Suppressor macrophage (primary cell): Measurements from ENCODE around the gene IPO9.

Source experiments
- DNase-seq, 4 experiments: peaks; one replicate each; pipeline ENCODE4 v3.0.0-alpha.2; 2020 to 2022
- total RNA-seq, 17 experiments: gene quantifications; one replicate each; lab custom pipeline; 2026; ENCODE audit warnings: mixed read lengths in 6 of 17, inconsistent platforms in 3 of 17; lab: John Stamatoyannopoulos, UW

Gene IPO9
- total RNA-seq, result 39.4 to 105 (median 72.6) reads per million in 17 experiments

GRCh38 chr1:201828820-201829774, at the start of gene IPO9:
Gene IPO9, plus strand, starts transcription at chr1:201829157. Its CDS starts 53 bp downstream, at chr1:201829210.
- peak; percentile 96 to 99 (median 98) for DNase-seq

- DNase-seq, result no peak
Measured at GRCh38 chr1:201779351-201779880, 49.5 kb upstream of the IPO9 start.

GRCh38 chr1:201780952-201781351, 48.0 kb upstream of the IPO9 start:
- no peak for DNase-seq

- peak in 1 of 4 experiments; percentile 11 for DNase-seq
Measured at GRCh38 chr1:201781437-201781836, 47.5 kb upstream of the IPO9 start.

- no peak for DNase-seq
Measured at GRCh38 chr1:201782353-201782752, 46.6 kb upstream of the IPO9 start.

GRCh38 chr1:201783058-201783457, 45.9 kb upstream of the IPO9 start:
- DNase-seq, result no peak

- DNase-seq, result no peak
Measured at GRCh38 chr1:201783572-201783971, 45.4 kb upstream of the IPO9 start.

- DNase-seq, result no peak
Measured at GRCh38 chr1:201785291-201785690, 43.7 kb upstream of the IPO9 start.

- DNase-seq, result peak in 1 of 4 experiments; percentile 6
Measured at GRCh38 chr1:201786824-201787223, 42.1 kb upstream of the IPO9 start.

GRCh38 chr1:201788296-201788695, 40.7 kb upstream of the IPO9 start:
- DNase-seq, result no peak

GRCh38 chr1:201789245-201789644, 39.7 kb upstream of the IPO9 start:
- no peak for DNase-seq

GRCh38 chr1:201790261-201790660, 38.7 kb upstream of the IPO9 start:
- peak in 2 of 4 experiments; percentile 17 for DNase-seq

GRCh38 chr1:201791051-201791778, 37.7 kb upstream of the IPO9 start:
- peak; percentile 11 to 53 (median 34) for DNase-seq

- DNase-seq, result peak; percentile 54 to 67 (median 60)
Measured at GRCh38 chr1:201791779-201792173, 37.2 kb upstream of the IPO9 start.

GRCh38 chr1:201792534-201793305, 36.2 kb upstream of the IPO9 start:
- DNase-seq, result peak; percentile 82 to 89 (median 84)

- DNase-seq, result no peak
Measured at GRCh38 chr1:201793306-201793925, 35.5 kb upstream of the IPO9 start.

GRCh38 chr1:201795066-201795465, 33.9 kb upstream of the IPO9 start:
- DNase-seq, result peak; percentile 18 to 67 (median 35)

- DNase-seq, result no peak
Measured at GRCh38 chr1:201800246-201800645, 28.7 kb upstream of the IPO9 start.

GRCh38 chr1:201806801-201807200, 22.2 kb upstream of the IPO9 start:
- no peak for DNase-seq

GRCh38 chr1:201807958-201808632, 20.9 kb upstream of the IPO9 start:
- no peak for DNase-seq

- no peak for DNase-seq
Measured at GRCh38 chr1:201808633-201808990, 20.3 kb upstream of the IPO9 start.
